Neural crest cell (in vitro differentiated cells): ENCODE results near the gene KDM6A. TPM values are rescaled to one million over a fixed set of nuclear protein-coding genes. Genes with fewer than 3 reads are reported as not detected.
A peak's percentile ranks its signal among the peaks of the same experiment; 100 is the strongest.
"Not testable (repeated sequence)": the region's sequence is repeated elsewhere in the genome, so short reads cannot be mapped to it uniquely, and the experiment has no call there.

Source experiments
- DNase-seq: peaks from one replicate; pipeline ENCODE4 v3.0.0; 2021; ENCODE audit warnings: low read depth, mixed read lengths, low spot score
- H3K27ac Mint-ChIP-seq: one replicate; pipeline ENCODE4 v1.8.0; 2021; ENCODE audit warnings: mild to moderate bottlenecking, mixed read lengths; ENCODE audit not compliant: unreplicated experiment
- H3K27me3 Mint-ChIP-seq: 2 replicates; pipeline ENCODE4 v1.8.0; 2021; ENCODE audit warnings: low read depth, mild to moderate bottlenecking, mixed read lengths
- H3K36me3 Mint-ChIP-seq: 2 replicates; pipeline ENCODE4 v1.8.0; 2021; ENCODE audit warnings: low read depth, mild to moderate bottlenecking, mixed read lengths
- H3K4me1 Mint-ChIP-seq: 2 replicates; pipeline ENCODE4 v1.8.0; 2021; ENCODE audit warnings: mixed read lengths
- H3K4me3 Mint-ChIP-seq: one replicate; pipeline ENCODE4 v1.8.0; 2021; ENCODE audit warnings: mild to moderate bottlenecking, mixed read lengths
- H3K9me3 Mint-ChIP-seq: 2 replicates; pipeline ENCODE4 v1.8.0; 2021; ENCODE audit warnings: mixed read lengths
- CTCF ChIP-seq: fragments of 200-600 bp; sonication (generic); conservative IDR thresholded peaks from 2 replicates; pipeline ENCODE4 v1.5.0; 2021; ENCODE audit warnings: antibody characterized with exemption, mild to moderate bottlenecking
- total RNA-seq: library from RNA; stranded (reverse); gene quantifications from 2 replicates; pipeline ENCODE4 v1.2.1, GENCODE V29; 2021

The KDM6A gene
- total RNA-seq, 1 donor from 2014 or later = 21.4 TPM

GRCh38 chrX:44843753-44844152 is 29.2 kb upstream of the KDM6A start, which contains the start of gene DUSP21:
TSS of gene DUSP21 (plus strand) at chrX:44844021. CDS start at chrX:44844133, 112 bp downstream.
- Mint-ChIP-seq H3K4me3 (no peak within 1 kb of the TSS), H3K27ac (no peak within 1 kb of the TSS), H3K4me1 (no peaks in the 10 kb centered on the region), H3K9me3 (peaks cover 4% of the 10 kb centered on the region), H3K27me3 (no peaks in the 10 kb centered on the region), H3K36me3 (no peaks in the 10 kb centered on the region)
- TF ChIP-seq CTCF = no peak
- DNase-seq = no peak

GRCh38 chrX:44844204-44844603 is 28.8 kb upstream of the KDM6A start:
- TF ChIP-seq CTCF = no peak
- Mint-ChIP-seq H3K4me1 (no peaks in the 10 kb centered on the region), H3K9me3 (peaks cover 4% of the 10 kb centered on the region), H3K4me3 (no peak overlapping the region), H3K36me3 (no peaks in the 10 kb centered on the region), H3K27me3 (no peaks in the 10 kb centered on the region), H3K27ac (no peak overlapping the region)
- no peak for DNase-seq

GRCh38 chrX:44850891-44851290 is 22.1 kb upstream of the KDM6A start:
- H3K27me3 Mint-ChIP-seq, H3K4me1 Mint-ChIP-seq, H3K4me3 Mint-ChIP-seq, DNase-seq, H3K27ac Mint-ChIP-seq, H3K36me3 Mint-ChIP-seq, H3K9me3 Mint-ChIP-seq: not testable (repeated sequence)

GRCh38 chrX:44871114-44871645 is 1.8 kb upstream of the KDM6A start:
- Mint-ChIP-seq H3K27me3 (no peaks in the 10 kb centered on the region), H3K4me3 (peak overlapping the region; percentile 84), H3K36me3 (peaks cover 2% of the 10 kb centered on the region), H3K27ac (peak overlapping the region; percentile 13), H3K9me3 (no peaks in the 10 kb centered on the region), H3K4me1 (peaks cover 9% of the 10 kb centered on the region)
- DNase-seq = no peak
- no peak for TF ChIP-seq CTCF

- H3K36me3 Mint-ChIP-seq = peaks cover 2% of the 10 kb centered on the region
Measured at GRCh38 chrX:44871931-44872820, 812 bp upstream of the KDM6A start.

More at GRCh38 chrX:44871931-44872820, 812 bp upstream of the KDM6A start:
- no peak for DNase-seq
- H3K4me3 Mint-ChIP-seq = peak overlapping the region; percentile 94
- no peaks in the 10 kb centered on the region for H3K9me3 Mint-ChIP-seq
- peak overlapping the region; percentile 96 for H3K27ac Mint-ChIP-seq
- H3K27me3 Mint-ChIP-seq = no peaks in the 10 kb centered on the region
- H3K4me1 Mint-ChIP-seq = peaks cover 9% of the 10 kb centered on the region
- TF ChIP-seq CTCF = no peak
